Memory B cell (primary cell): ENCODE data around the gene ARID3B.
"Not testable (repeated sequence)": the region's sequence is repeated elsewhere in the genome, so short reads cannot be mapped to it uniquely, and the experiment has no call there.

ENCODE experiments used
- ATAC-seq: fragments of 150-1000 bp; cut with Tn5 transposase; 2 replicates; pipeline ENCODE4 v1.10.0; 2021; ENCODE audit warnings: low read depth, mild to moderate bottlenecking, moderate library complexity
- DNase-seq, 2 donors: peaks; one replicate each; pipeline ENCODE4 v3.0.0; 2022; ENCODE audit warnings: low spot score in 2 of 2
- H3K27ac Mint-ChIP-seq: one replicate; pipeline ENCODE4 v1.8.0; 2022; ENCODE audit warnings: mild to moderate bottlenecking, moderate library complexity, mixed read lengths
- H3K27me3 Mint-ChIP-seq: one replicate; pipeline ENCODE4 v1.8.0; 2022; ENCODE audit warnings: mixed read lengths
- H3K36me3 Mint-ChIP-seq: one replicate; pipeline ENCODE4 v1.8.0; 2022; ENCODE audit warnings: mild to moderate bottlenecking, mixed read lengths
- H3K4me1 Mint-ChIP-seq: one replicate; pipeline ENCODE4 v1.8.0; 2022; ENCODE audit warnings: mixed read lengths
- H3K4me3 Mint-ChIP-seq: one replicate; pipeline ENCODE4 v1.8.0; 2022; ENCODE audit warnings: mild to moderate bottlenecking, moderate library complexity, mixed read lengths
- H3K9me3 Mint-ChIP-seq: one replicate; pipeline ENCODE4 v1.8.0; 2022; ENCODE audit warnings: mixed read lengths

Gene ARID3B

GRCh38 chr15:74593122-74593521, 52.1 kb downstream of the ARID3B start:
- no peak overlapping the region for H3K27ac Mint-ChIP-seq

GRCh38 chr15:74594455-74594854, 53.4 kb downstream of the ARID3B start:
- DNase-seq (no peak), ATAC-seq (no peak)
- Mint-ChIP-seq H3K27ac (no peak overlapping the region), H3K27me3 (no peaks in the 10 kb centered on the region), H3K4me1 (peaks cover 7% of the 10 kb centered on the region), H3K9me3 (no peaks in the 10 kb centered on the region), H3K36me3 (peaks cover 20% of the 10 kb centered on the region), H3K4me3 (no peak overlapping the region)

More at GRCh38 chr15:74593122-74593521, 52.1 kb downstream of the ARID3B start:
- no peak for DNase-seq
- no peak for ATAC-seq
- peaks cover 20% of the 10 kb centered on the region for H3K36me3 Mint-ChIP-seq
- no peak overlapping the region for H3K4me3 Mint-ChIP-seq
- H3K4me1 Mint-ChIP-seq: peaks cover 2% of the 10 kb centered on the region
- no peaks in the 10 kb centered on the region for H3K27me3 Mint-ChIP-seq
- H3K9me3 Mint-ChIP-seq: no peaks in the 10 kb centered on the region

- DNase-seq (no peak), ATAC-seq (no peak)
- peaks cover 7% of the 10 kb centered on the region for H3K4me1 Mint-ChIP-seq
- no peaks in the 10 kb centered on the region for H3K27me3 Mint-ChIP-seq
- H3K9me3 Mint-ChIP-seq: no peaks in the 10 kb centered on the region
- H3K4me3 Mint-ChIP-seq: no peak overlapping the region
- no peak overlapping the region for H3K27ac Mint-ChIP-seq
- H3K36me3 Mint-ChIP-seq: peaks cover 15% of the 10 kb centered on the region
These were observed 54.3 kb downstream of the ARID3B start for GRCh38 chr15:74595271-74595670.

GRCh38 chr15:74596736-74597135, 55.7 kb downstream of the ARID3B start:
- not testable (repeated sequence) for H3K4me1 Mint-ChIP-seq, ATAC-seq, H3K4me3 Mint-ChIP-seq, H3K27me3 Mint-ChIP-seq, DNase-seq, H3K27ac Mint-ChIP-seq, H3K9me3 Mint-ChIP-seq
- peaks cover 12% of the 10 kb centered on the region for H3K36me3 Mint-ChIP-seq

- DNase-seq, H3K4me1 Mint-ChIP-seq, ATAC-seq, H3K27me3 Mint-ChIP-seq, H3K4me3 Mint-ChIP-seq, H3K9me3 Mint-ChIP-seq, H3K27ac Mint-ChIP-seq: not testable (repeated sequence)
- H3K36me3 Mint-ChIP-seq: peaks cover 12% of the 10 kb centered on the region
These were observed 56.2 kb downstream of the ARID3B start for GRCh38 chr15:74597146-74597705.

- peaks cover 12% of the 10 kb centered on the region for H3K36me3 Mint-ChIP-seq
- no peaks in the 10 kb centered on the region for H3K27me3 Mint-ChIP-seq
- H3K9me3 Mint-ChIP-seq: no peaks in the 10 kb centered on the region
- H3K4me3 Mint-ChIP-seq: peak overlapping the region; percentile 99
- peak; percentile 99 for ATAC-seq
- peaks cover 7% of the 10 kb centered on the region for H3K4me1 Mint-ChIP-seq
- peak; percentile 73 to 79 for DNase-seq
- peak overlapping the region; percentile 90 for H3K27ac Mint-ChIP-seq
These were observed 57.3 kb downstream of the ARID3B start for GRCh38 chr15:74598126-74598842.

- Mint-ChIP-seq H3K9me3 (no peaks in the 10 kb centered on the region), H3K36me3 (peaks cover 9% of the 10 kb centered on the region), H3K27ac (peak overlapping the region; percentile 38), H3K4me3 (peak overlapping the region; percentile 99), H3K27me3 (no peaks in the 10 kb centered on the region), H3K4me1 (peaks cover 7% of the 10 kb centered on the region)
- ATAC-seq: no peak
- no peak for DNase-seq
These were observed 58.1 kb downstream of the ARID3B start for GRCh38 chr15:74599156-74599555.

GRCh38 chr15:74603026-74603788, 62.2 kb downstream of the ARID3B start:
- no peak for ATAC-seq
- no peaks in the 10 kb centered on the region for H3K9me3 Mint-ChIP-seq
- peaks cover 4% of the 10 kb centered on the region for H3K4me1 Mint-ChIP-seq
- H3K27me3 Mint-ChIP-seq: peaks cover 1% of the 10 kb centered on the region
- H3K27ac Mint-ChIP-seq: peak overlapping the region; percentile 47
- no peak for DNase-seq
- H3K36me3 Mint-ChIP-seq: no peaks in the 10 kb centered on the region
- H3K4me3 Mint-ChIP-seq: no peak overlapping the region

- H3K36me3 Mint-ChIP-seq: no peaks in the 10 kb centered on the region
- peaks cover 1% of the 10 kb centered on the region for H3K27me3 Mint-ChIP-seq
- no peak overlapping the region for H3K27ac Mint-ChIP-seq
- ATAC-seq (no peak), DNase-seq (no peak)
- H3K9me3 Mint-ChIP-seq: no peaks in the 10 kb centered on the region
- no peak overlapping the region for H3K4me3 Mint-ChIP-seq
- H3K4me1 Mint-ChIP-seq: no peaks in the 10 kb centered on the region
These were observed 63.0 kb downstream of the ARID3B start for GRCh38 chr15:74603789-74604705.

GRCh38 chr15:74604983-74605794, 64.2 kb downstream of the ARID3B start:
- DNase-seq (no peak), ATAC-seq (no peak)
- Mint-ChIP-seq H3K4me1 (no peaks in the 10 kb centered on the region), H3K4me3 (no peak overlapping the region), H3K27me3 (peaks cover 1% of the 10 kb centered on the region), H3K27ac (no peak overlapping the region), H3K36me3 (no peaks in the 10 kb centered on the region), H3K9me3 (no peaks in the 10 kb centered on the region)

GRCh38 chr15:74605795-74606150, 64.8 kb downstream of the ARID3B start:
- ATAC-seq (no peak), DNase-seq (no peak)
- no peaks in the 10 kb centered on the region for H3K36me3 Mint-ChIP-seq
- no peaks in the 10 kb centered on the region for H3K9me3 Mint-ChIP-seq
- H3K4me3 Mint-ChIP-seq: no peak overlapping the region
- no peak overlapping the region for H3K27ac Mint-ChIP-seq
- no peaks in the 10 kb centered on the region for H3K4me1 Mint-ChIP-seq
- peaks cover 1% of the 10 kb centered on the region for H3K27me3 Mint-ChIP-seq

- Mint-ChIP-seq H3K4me1 (no peaks in the 10 kb centered on the region), H3K27ac (no peak overlapping the region), H3K9me3 (no peaks in the 10 kb centered on the region), H3K27me3 (peaks cover 1% of the 10 kb centered on the region), H3K36me3 (no peaks in the 10 kb centered on the region), H3K4me3 (no peak overlapping the region)
- ATAC-seq (no peak), DNase-seq (no peak)
These were observed 67.8 kb downstream of the ARID3B start for GRCh38 chr15:74608786-74609185.

- no peaks in the 10 kb centered on the region for H3K9me3 Mint-ChIP-seq
- H3K4me1 Mint-ChIP-seq: no peaks in the 10 kb centered on the region
- no peaks in the 10 kb centered on the region for H3K36me3 Mint-ChIP-seq
- H3K27me3 Mint-ChIP-seq: peaks cover 1% of the 10 kb centered on the region
- no peak for DNase-seq
- no peak for ATAC-seq
- H3K27ac Mint-ChIP-seq: no peak overlapping the region
- no peak overlapping the region for H3K4me3 Mint-ChIP-seq
These were observed 68.9 kb downstream of the ARID3B start for GRCh38 chr15:74609938-74610301.
